Neural crest cell (in vitro differentiated cells): ENCODE data around the gene CLIC6. TPM values are rescaled to one million over a fixed set of nuclear protein-coding genes. Genes with fewer than 3 reads are reported as not detected.

Source experiments
- DNase-seq: peaks from one replicate; pipeline ENCODE4 v3.0.0; 2021; ENCODE audit warnings: low read depth, mixed read lengths, low spot score
- H3K27ac Mint-ChIP-seq: one replicate; pipeline ENCODE4 v1.8.0; 2021; ENCODE audit warnings: mild to moderate bottlenecking, mixed read lengths; ENCODE audit not compliant: unreplicated experiment
- H3K27me3 Mint-ChIP-seq: 2 replicates; pipeline ENCODE4 v1.8.0; 2021; ENCODE audit warnings: low read depth, mild to moderate bottlenecking, mixed read lengths
- H3K36me3 Mint-ChIP-seq: 2 replicates; pipeline ENCODE4 v1.8.0; 2021; ENCODE audit warnings: low read depth, mild to moderate bottlenecking, mixed read lengths
- H3K4me1 Mint-ChIP-seq: 2 replicates; pipeline ENCODE4 v1.8.0; 2021; ENCODE audit warnings: mixed read lengths
- H3K4me3 Mint-ChIP-seq: one replicate; pipeline ENCODE4 v1.8.0; 2021; ENCODE audit warnings: mild to moderate bottlenecking, mixed read lengths
- H3K9me3 Mint-ChIP-seq: 2 replicates; pipeline ENCODE4 v1.8.0; 2021; ENCODE audit warnings: mixed read lengths
- CTCF ChIP-seq: fragments of 200-600 bp; sonication (generic); conservative IDR thresholded peaks from 2 replicates; pipeline ENCODE4 v1.5.0; 2021; ENCODE audit warnings: antibody characterized with exemption, mild to moderate bottlenecking
- total RNA-seq: library from RNA; stranded (reverse); gene quantifications from 2 replicates; pipeline ENCODE4 v1.2.1, GENCODE V29; 2021

CLIC6 gene
- total RNA-seq, 1 donor from 2014 or later: 0.19 TPM

DNA sequence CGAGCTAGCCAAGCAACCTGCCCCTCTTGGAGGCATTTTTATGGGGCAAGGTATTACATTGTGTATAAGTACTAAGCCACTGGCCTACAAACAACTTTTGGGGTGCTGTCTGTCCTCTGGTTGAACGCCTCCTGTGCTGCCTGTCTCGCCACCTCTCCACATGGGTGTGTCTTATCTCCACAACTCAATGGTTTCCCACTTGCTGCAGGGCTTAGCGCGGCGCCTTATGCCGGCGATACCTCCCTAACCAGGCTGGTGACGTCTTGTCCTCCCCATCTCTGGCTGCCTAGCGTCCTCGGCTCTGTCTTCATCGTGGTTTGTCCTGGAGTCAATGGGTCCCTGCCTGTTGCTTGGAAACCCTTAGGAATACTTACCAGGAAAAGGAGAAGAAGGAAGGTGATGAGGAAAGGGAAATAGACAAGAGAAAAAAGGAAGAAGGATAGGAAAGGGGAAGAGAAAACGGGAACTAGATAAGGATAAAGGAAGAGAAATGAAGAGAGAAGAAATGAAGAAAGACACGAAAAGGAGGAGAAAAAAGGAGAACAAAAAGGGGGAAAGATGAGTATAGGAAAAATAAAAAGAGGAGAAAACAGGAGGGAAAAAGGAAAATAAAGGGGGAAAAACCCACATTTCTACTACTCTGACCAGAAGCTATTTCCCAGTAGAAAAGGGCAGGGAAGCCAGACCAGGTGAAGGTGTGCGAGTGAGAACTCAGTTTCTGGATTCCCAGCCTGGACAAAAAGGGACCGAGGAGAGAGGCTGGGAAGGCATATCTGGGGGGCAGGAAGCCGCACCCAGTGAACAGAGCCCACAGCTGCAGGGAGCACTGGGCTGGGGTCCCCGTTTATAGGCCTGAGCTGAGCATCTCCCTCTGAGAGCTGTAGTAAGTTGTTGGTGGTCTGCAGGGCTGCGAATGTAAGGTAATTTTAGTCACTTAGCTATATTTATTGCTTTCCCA, 86.2 kb downstream of the CLIC6 start:
- Mint-ChIP-seq H3K4me3 (no peak overlapping the region), H3K27me3 (peaks cover 12% of the 10 kb centered on the region), H3K9me3 (no peaks in the 10 kb centered on the region), H3K4me1 (no peaks in the 10 kb centered on the region), H3K36me3 (no peaks in the 10 kb centered on the region), H3K27ac (peak overlapping the region; percentile 57)
- DNase-seq: no peak
- no peak for TF ChIP-seq CTCF

GRCh38 chr21:34761758-34762330, 93.0 kb downstream of the CLIC6 start:
- no peak for DNase-seq
- no peak for TF ChIP-seq CTCF
- H3K27ac Mint-ChIP-seq: no peak overlapping the region
- H3K36me3 Mint-ChIP-seq: no peaks in the 10 kb centered on the region
- H3K27me3 Mint-ChIP-seq: no peaks in the 10 kb centered on the region
- no peaks in the 10 kb centered on the region for H3K4me1 Mint-ChIP-seq
- H3K9me3 Mint-ChIP-seq: peaks cover 5% of the 10 kb centered on the region
- no peak overlapping the region for H3K4me3 Mint-ChIP-seq

- DNase-seq: no peak
- no peak for TF ChIP-seq CTCF
- no peaks in the 10 kb centered on the region for H3K36me3 Mint-ChIP-seq
- no peaks in the 10 kb centered on the region for H3K4me1 Mint-ChIP-seq
- H3K9me3 Mint-ChIP-seq: peaks cover 5% of the 10 kb centered on the region
- no peak overlapping the region for H3K4me3 Mint-ChIP-seq
- no peak overlapping the region for H3K27ac Mint-ChIP-seq
- H3K27me3 Mint-ChIP-seq: no peaks in the 10 kb centered on the region
Measured at GRCh38 chr21:34762786-34763185, 94.0 kb downstream of the CLIC6 start.

DNA sequence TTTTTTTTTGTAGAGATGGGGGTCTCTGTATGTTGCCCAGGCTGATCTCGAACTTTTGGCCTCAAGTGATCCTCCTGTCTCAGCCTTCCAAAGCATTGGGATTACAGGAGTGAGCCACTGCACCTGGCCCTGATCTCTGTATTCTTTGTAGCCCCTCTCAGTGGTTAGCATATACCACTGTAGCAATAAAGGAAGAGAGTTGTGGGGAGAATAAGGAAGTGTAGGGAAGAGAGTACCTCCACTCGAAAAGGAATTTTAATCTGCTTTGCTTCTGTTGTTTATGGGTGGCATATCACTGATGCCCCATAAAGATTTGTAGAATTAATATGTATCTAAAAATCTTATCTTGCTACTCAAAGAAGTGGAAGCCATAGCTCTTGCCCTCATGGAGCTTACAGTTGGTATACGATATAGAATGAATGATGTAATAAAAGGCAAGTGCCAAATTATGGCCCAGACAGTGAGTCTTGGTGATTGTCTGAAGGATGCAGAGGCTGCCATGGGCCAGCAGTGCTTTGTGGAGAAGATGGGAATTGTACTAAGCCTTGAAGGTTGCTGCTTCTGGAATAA, 96.0 kb downstream of the CLIC6 start:
- Mint-ChIP-seq H3K9me3 (peaks cover 5% of the 10 kb centered on the region), H3K36me3 (no peaks in the 10 kb centered on the region), H3K27me3 (no peaks in the 10 kb centered on the region), H3K4me3 (no peak overlapping the region), H3K4me1 (no peaks in the 10 kb centered on the region), H3K27ac (no peak overlapping the region)
- TF ChIP-seq CTCF: no peak
- no peak for DNase-seq

DNA sequence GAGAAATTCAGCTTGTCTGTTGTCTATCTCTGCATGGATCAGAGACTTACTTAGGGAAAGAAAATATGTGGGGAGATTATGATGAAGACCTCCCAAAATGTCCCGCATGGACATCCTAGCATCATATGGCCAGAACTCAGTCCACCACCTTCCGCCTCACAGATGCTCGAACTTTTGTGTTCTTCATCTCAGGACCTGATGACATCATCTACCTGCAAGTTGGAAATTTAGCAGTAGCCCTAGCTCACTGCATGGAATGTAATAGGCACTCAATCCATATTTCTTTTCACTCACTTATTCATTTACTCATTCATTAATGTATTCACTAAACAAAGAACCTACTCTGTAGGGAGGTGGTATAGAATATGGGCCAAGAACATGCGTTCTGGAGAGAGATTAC, 96.8 kb downstream of the CLIC6 start:
- Mint-ChIP-seq H3K4me3 (no peak overlapping the region), H3K36me3 (no peaks in the 10 kb centered on the region), H3K27ac (no peak overlapping the region), H3K4me1 (no peaks in the 10 kb centered on the region), H3K27me3 (no peaks in the 10 kb centered on the region), H3K9me3 (peaks cover 5% of the 10 kb centered on the region)
- DNase-seq: no peak
- TF ChIP-seq CTCF: no peak
